IMR-90 (cell line): ENCODE measurements around the gene FMR1. TPM values are rescaled to one million over a fixed set of nuclear protein-coding genes. Genes with fewer than 3 reads are reported as not detected.

Experiments used
- ATAC-seq: fragments of 200-7000 bp; cut with Tn5 transposase; 2 replicates; pipeline ENCODE4 v1.9.1; 2020; ENCODE audit warnings: low read depth, mild to moderate bottlenecking, moderate library complexity
- BruUV-seq: library from RNA; stranded (reverse); fragments of 400-500 nt; replicated peaks from 2 replicates; lab custom pipeline; 2021; lab: Mats Ljungman, UMichigan
- CTCF ChIA-PET: fragments of 300-600 bp; formaldehyde crosslinking; extraction: SDS; loops from one replicate; lab custom pipeline; 2021; ENCODE audit warnings: antibody characterized with exemption; lab: Yijun Ruan, JAX
- POLR2A ChIA-PET: fragments of 300-600 bp; sonication (Branson Sonifier 250); formaldehyde crosslinking; loops from one replicate; lab custom pipeline; 2022; ENCODE audit warnings: antibody characterized with exemption; ENCODE audit not compliant: unreplicated experiment; lab: Charles Lee
- DNase-seq: peaks from one replicate; pipeline ENCODE4 v3.0.0; 2013
- H2AFZ ChIP-seq: replicated peaks from 2 replicates; pipeline ENCODE3; 2013; ENCODE audit warnings: low read length, mild to moderate bottlenecking; ENCODE audit not compliant: poor library complexity
- H2AK5ac ChIP-seq: 2 replicates; pipeline ENCODE4 v1.6.1; 2013; ENCODE audit warnings: low read depth, low read length, inconsistent platforms
- H2AK9ac ChIP-seq: replicated peaks from 2 replicates; pipeline ENCODE3; 2013; ENCODE audit warnings: mild to moderate bottlenecking, low read depth, low read length, moderate library complexity; ENCODE audit not compliant: poor library complexity
- H2BK120ac ChIP-seq: 2 replicates; pipeline ENCODE4 v1.6.1; 2013; ENCODE audit warnings: low read depth, low read length, inconsistent platforms
- H2BK15ac ChIP-seq: 3 replicates; pipeline ENCODE4 v1.6.1; 2013; ENCODE audit warnings: low read depth, low read length, inconsistent platforms
- H2BK20ac ChIP-seq: 2 replicates; pipeline ENCODE4 v1.6.1; 2013; ENCODE audit warnings: low read depth, mild to moderate bottlenecking, inconsistent platforms, low read length, moderate library complexity
- H2BK5ac ChIP-seq: 2 replicates; pipeline ENCODE4 v1.6.1; 2013; ENCODE audit warnings: mild to moderate bottlenecking, low read depth, low read length, inconsistent platforms; ENCODE audit not compliant: poor library complexity, severe bottlenecking
- H3K14ac ChIP-seq: replicated peaks from 2 replicates; pipeline ENCODE4 v1.6.1; 2013; ENCODE audit warnings: low read depth, low read length, inconsistent platforms
- H3K18ac ChIP-seq: 2 replicates; pipeline ENCODE4 v1.6.1; 2013; ENCODE audit warnings: low read depth, low read length, control low read depth
- H3K23ac ChIP-seq: 2 replicates; pipeline ENCODE4 v1.6.1; 2013; ENCODE audit warnings: low read depth, low read length, inconsistent platforms
- H3K27ac ChIP-seq: 2 replicates; pipeline ENCODE4 v1.5.1; 2013; ENCODE audit warnings: mild to moderate bottlenecking, control low read depth, low read length; ENCODE audit not compliant: insufficient read depth
- H3K27me3 ChIP-seq: 2 replicates; pipeline ENCODE4 v1.6.1; 2013; ENCODE audit warnings: low read length; ENCODE audit not compliant: control insufficient read depth, insufficient read depth
- H3K36me3 ChIP-seq: 2 replicates; pipeline ENCODE4 v1.6.1; 2013; ENCODE audit warnings: low read length, mixed read lengths; ENCODE audit not compliant: control insufficient read depth, insufficient read depth
- H3K4ac ChIP-seq: 2 replicates; pipeline ENCODE4 v1.6.1; 2013; ENCODE audit warnings: low read depth, low read length, inconsistent platforms
- H3K4me1 ChIP-seq: 2 replicates; pipeline ENCODE4 v1.6.1; 2013; ENCODE audit warnings: low read length, mixed read lengths; ENCODE audit not compliant: control insufficient read depth, insufficient read depth
- H3K4me2 ChIP-seq: 2 replicates; pipeline ENCODE4 v1.6.1; 2013; ENCODE audit warnings: low read depth, mild to moderate bottlenecking, control low read depth, low read length, moderate library complexity
- H3K4me3 ChIP-seq: 2 replicates; pipeline ENCODE4 v1.5.1; 2013; ENCODE audit warnings: low read depth, mild to moderate bottlenecking, control low read depth, low read length, moderate library complexity; ENCODE audit not compliant: insufficient read depth
- H3K56ac ChIP-seq: 2 replicates; pipeline ENCODE4 v1.6.1; 2013; ENCODE audit warnings: low read length, inconsistent platforms; ENCODE audit not compliant: insufficient read depth; ENCODE audit errors: extremely low read depth
- H3K79me1 ChIP-seq, 2 experiments: 2 replicates each; pipeline ENCODE4 v1.6.1; 2013; ENCODE audit warnings: low read length in 2 of 2, inconsistent platforms in 1 of 2, low read depth in 1 of 2
- H3K9ac ChIP-seq: 2 replicates; pipeline ENCODE4 v1.6.1; 2013; ENCODE audit warnings: low read depth, low read length, control low read depth
- H3K9me1 ChIP-seq: 2 replicates; pipeline ENCODE4 v1.6.1; 2013; ENCODE audit warnings: low read length, inconsistent platforms; ENCODE audit not compliant: insufficient read depth
- H3K9me3 ChIP-seq: 2 replicates; pipeline ENCODE4 v1.6.1; 2013; ENCODE audit warnings: low read length; ENCODE audit not compliant: control insufficient read depth, insufficient read depth
- H4K20me1 ChIP-seq: 2 replicates; pipeline ENCODE4 v1.6.1; 2013; ENCODE audit warnings: low read length, inconsistent platforms; ENCODE audit not compliant: insufficient read depth
- H4K5ac ChIP-seq: 2 replicates; pipeline ENCODE4 v1.6.1; 2013; ENCODE audit warnings: mild to moderate bottlenecking, low read depth, low read length, control low read depth
- H4K8ac ChIP-seq, 2 experiments: 2 replicates each; pipeline ENCODE4 v1.6.1; 2013; ENCODE audit warnings: low read depth in 2 of 2, low read length in 2 of 2, control low read depth in 1 of 2, inconsistent platforms in 1 of 2
- H4K91ac ChIP-seq: 2 replicates; pipeline ENCODE4 v1.6.1; 2013; ENCODE audit warnings: low read depth, low read length, inconsistent platforms; ENCODE audit not compliant: insufficient read depth
- CHD1 ChIP-seq: IDR thresholded peaks from 2 replicates; pipeline ENCODE4 v1.6.1; 2012; ENCODE audit warnings: low read depth, low read length, improper control_type of control experiment
- CTCF ChIP-seq: conservative IDR thresholded peaks from 2 replicates; pipeline ENCODE4 v1.5.1; 2012; ENCODE audit warnings: mild to moderate bottlenecking, low read depth, low read length, improper control_type of control experiment
- ELK1 ChIP-seq: fragments of 150-350 bp; IDR thresholded peaks from 2 replicates; pipeline ENCODE4 v1.6.1; 2016; ENCODE audit warnings: low read depth, mild to moderate bottlenecking, low read length, moderate library complexity, borderline replicate concordance
- FOS ChIP-seq: fragments of 150-350 bp; IDR thresholded peaks from 2 replicates; pipeline ENCODE4 v1.6.1; 2016; ENCODE audit warnings: low read depth, low read length
- MAFK ChIP-seq: IDR thresholded peaks from 2 replicates; pipeline ENCODE4 v1.6.1; 2012; ENCODE audit warnings: low read depth, low read length, improper control_type of control experiment
- MXI1 ChIP-seq: IDR thresholded peaks from 2 replicates; pipeline ENCODE4 v1.6.1; 2012; ENCODE audit warnings: low read depth, mild to moderate bottlenecking, low read length, moderate library complexity, borderline replicate concordance
- NFE2L2 ChIP-seq: fragments of 150-350 bp; IDR thresholded peaks from 2 replicates; pipeline ENCODE4 v1.6.1; 2016; ENCODE audit warnings: low read depth, mild to moderate bottlenecking, low read length
- POLR2A ChIP-seq: IDR thresholded peaks from 2 replicates; pipeline ENCODE4 v1.6.1; 2012; ENCODE audit warnings: mild to moderate bottlenecking, low read depth, low read length
- RAD21 ChIP-seq: IDR thresholded peaks from 2 replicates; pipeline ENCODE4 v1.6.1; 2012; ENCODE audit warnings: low read length, improper control_type of control experiment
- RCOR1 ChIP-seq: IDR thresholded peaks from 2 replicates; pipeline ENCODE4 v1.6.1; 2012; ENCODE audit warnings: mild to moderate bottlenecking, low read length, improper control_type of control experiment; ENCODE audit not compliant: insufficient replicate concordance
- RFX5 ChIP-seq: IDR thresholded peaks from 2 replicates; pipeline ENCODE4 v1.8.0; 2012; ENCODE audit warnings: low read depth, mild to moderate bottlenecking, low read length, moderate library complexity
- USF2 ChIP-seq: fragments of 150-350 bp; IDR thresholded peaks from 2 replicates; pipeline ENCODE4 v1.6.1; 2017; ENCODE audit warnings: mild to moderate bottlenecking, antibody characterized with exemption, low read length, low read depth
- WGBS, 2 experiments: methylation state at CpG; one replicate each; pipeline versions ENCODE4 v1.1.5 to v1.1.7; 2013; ENCODE audit warnings: missing lambda C conversion rate in 2 of 2; ENCODE audit not compliant: insufficient read length in 1 of 2; ENCODE audit errors: extremely low coverage in 2 of 2; 5-methylcytosine and 5-hydroxymethylcytosine counted together
- dilution Hi-C: fragments of 300-500 bp; cut with HindIII; formaldehyde crosslinking; loops from one replicate; pipeline ENCODE4 v1.14.3; 2018; ENCODE audit warnings: low sequenced_read_pairs; ENCODE audit not compliant: unreplicated experiment
- in situ Hi-C: fragments of 300-500 bp; cut with MboI; formaldehyde crosslinking; loops from 3 replicates; pipeline ENCODE4 v1.14.3; 2019; ENCODE audit warnings: low sequenced_read_pairs, inconsistent platforms, mixed read lengths
- intact Hi-C: fragments of 100-400 bp; cut with micrococcal nuclease; formaldehyde crosslinking; loops from 2 replicates; pipeline ENCODE4 v1.10.0; 2022
- polyA plus RNA-seq, 3 experiments: library from polyadenylated mRNA; depleted of rRNA; stranded (reverse); fragments of >200 nt; gene quantifications; 2 replicates each; pipeline ENCODE4 v1.2.3, GENCODE V29; 2012; ENCODE audit warnings: low replicate concordance in 1 of 3
- total RNA-seq: library from RNA; depleted of rRNA; stranded (reverse); fragments of >200 nt; gene quantifications from 2 replicates; pipeline ENCODE4 v1.2.3, GENCODE V29; 2012

The FMR1 gene
- total and polyA plus RNA-seq, 2 of the 4 experiments (the other 2 are of a cell fraction): 12.2 to 17.6 TPM

GRCh38 chrX:147876849-147877646, 34.7 kb upstream of the FMR1 start:
- Histone ChIP-seq H2AK5ac (no peak overlapping the region), H3K4me2 (no peak overlapping the region), H3K27me3 (no peaks in the 10 kb centered on the region), H3K4ac (no peak overlapping the region), H3K9me1 (no peaks in the 10 kb centered on the region), H3K4me3 (no peak overlapping the region), H2BK15ac (no peak overlapping the region), H4K91ac (no peak overlapping the region), H2BK5ac (no peak overlapping the region), H4K8ac (no peak overlapping the region), H3K27ac (no peak overlapping the region), H3K23ac (no peak overlapping the region), H3K79me1 (no peaks in the 10 kb centered on the region), H2AFZ (no peak overlapping the region), H4K5ac (no peak overlapping the region), H3K18ac (no peak overlapping the region), H3K56ac (no peak overlapping the region), H2BK120ac (no peak overlapping the region), H4K20me1 (no peaks in the 10 kb centered on the region), H3K9ac (no peak overlapping the region), H3K9me3 (no peaks in the 10 kb centered on the region), H3K4me1 (no peaks in the 10 kb centered on the region), H2BK20ac (no peak overlapping the region), H3K36me3 (no peaks in the 10 kb centered on the region), H3K14ac (no peak overlapping the region), H2AK9ac (no peak overlapping the region)
- dilution Hi-C loops (no loop called here), in situ Hi-C loops (no loop called here), intact Hi-C loops (no loop called here)
- no CpG with 5 or more reads among the region's 4 CpGs for WGBS, 2 experiments
- TF ChIP-seq MXI1 (no peak), RAD21 (no peak), USF2 (no peak), MAFK (no peak), POLR2A (no peak), CTCF (no peak), RCOR1 (no peak), RFX5 (no peak), NFE2L2 (no peak), FOS (no peak), CHD1 (no peak), ELK1 (no peak)
- no TSS peak for BruUV-seq
- ChIA-PET POLR2A (no interaction called here), CTCF (no interaction called here)
- ATAC-seq: no peak
- no peak for DNase-seq
